Measurements from ENCODE around the gene ACTBL2.

The ACTBL2 gene

DNA sequence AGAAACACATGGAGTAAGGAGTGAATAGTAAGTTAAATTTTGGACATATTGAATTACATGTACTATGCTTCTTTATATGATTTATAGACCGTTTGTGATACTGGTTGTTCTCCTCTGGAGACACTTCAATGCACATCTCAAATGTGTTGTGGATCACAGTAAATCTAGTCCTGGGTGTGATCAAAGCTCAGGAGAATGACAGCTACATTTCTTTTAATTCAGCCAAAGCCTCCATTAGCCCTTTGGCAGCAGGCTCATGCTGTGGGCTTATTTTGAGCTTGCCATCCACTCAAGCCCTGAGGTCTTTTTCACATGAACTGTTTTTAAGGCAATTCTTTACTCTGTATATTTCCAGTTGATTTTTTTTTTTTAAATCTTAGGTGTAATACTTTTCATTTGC, 34.6 kb upstream of the ACTBL2 start:
- TF ChIP-seq FOXP2 (optimal IDR thresholded peaks at IDR 0.05; ENCODE audit: borderline replicate concordance, extremely low read depth, extremely low read length, insufficient read depth): no peak
- no peak for TF ChIP-seq POLR2AphosphoS5 (IDR thresholded peaks at IDR 0.05; ENCODE audit: low read depth, low read length)
- TF ChIP-seq SIN3A (IDR thresholded peaks at IDR 0.05; ENCODE audit: borderline replicate concordance, insufficient read depth, low read length): no peak
- TF ChIP-seq, protein P1, sequence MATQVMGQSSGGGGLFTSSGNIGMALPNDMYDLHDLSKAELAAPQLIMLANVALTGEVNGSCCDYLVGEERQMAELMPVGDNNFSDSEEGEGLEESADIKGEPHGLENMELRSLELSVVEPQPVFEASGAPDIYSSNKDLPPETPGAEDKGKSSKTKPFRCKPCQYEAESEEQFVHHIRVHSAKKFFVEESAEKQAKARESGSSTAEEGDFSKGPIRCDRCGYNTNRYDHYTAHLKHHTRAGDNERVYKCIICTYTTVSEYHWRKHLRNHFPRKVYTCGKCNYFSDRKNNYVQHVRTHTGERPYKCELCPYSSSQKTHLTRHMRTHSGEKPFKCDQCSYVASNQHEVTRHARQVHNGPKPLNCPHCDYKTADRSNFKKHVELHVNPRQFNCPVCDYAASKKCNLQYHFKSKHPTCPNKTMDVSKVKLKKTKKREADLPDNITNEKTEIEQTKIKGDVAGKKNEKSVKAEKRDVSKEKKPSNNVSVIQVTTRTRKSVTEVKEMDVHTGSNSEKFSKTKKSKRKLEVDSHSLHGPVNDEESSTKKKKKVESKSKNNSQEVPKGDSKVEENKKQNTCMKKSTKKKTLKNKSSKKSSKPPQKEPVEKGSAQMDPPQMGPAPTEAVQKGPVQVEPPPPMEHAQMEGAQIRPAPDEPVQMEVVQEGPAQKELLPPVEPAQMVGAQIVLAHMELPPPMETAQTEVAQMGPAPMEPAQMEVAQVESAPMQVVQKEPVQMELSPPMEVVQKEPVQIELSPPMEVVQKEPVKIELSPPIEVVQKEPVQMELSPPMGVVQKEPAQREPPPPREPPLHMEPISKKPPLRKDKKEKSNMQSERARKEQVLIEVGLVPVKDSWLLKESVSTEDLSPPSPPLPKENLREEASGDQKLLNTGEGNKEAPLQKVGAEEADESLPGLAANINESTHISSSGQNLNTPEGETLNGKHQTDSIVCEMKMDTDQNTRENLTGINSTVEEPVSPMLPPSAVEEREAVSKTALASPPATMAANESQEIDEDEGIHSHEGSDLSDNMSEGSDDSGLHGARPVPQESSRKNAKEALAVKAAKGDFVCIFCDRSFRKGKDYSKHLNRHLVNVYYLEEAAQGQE (IDR thresholded peaks at IDR 0.05; ENCODE audit: insufficient read depth in 1 of 2, low read depth in 2 of 2, low read length in 2 of 2): no peak
- no peak for TF ChIP-seq TAF1 (IDR thresholded peaks at IDR 0.05; ENCODE audit: borderline replicate concordance, insufficient read depth, low read length)

DNA sequence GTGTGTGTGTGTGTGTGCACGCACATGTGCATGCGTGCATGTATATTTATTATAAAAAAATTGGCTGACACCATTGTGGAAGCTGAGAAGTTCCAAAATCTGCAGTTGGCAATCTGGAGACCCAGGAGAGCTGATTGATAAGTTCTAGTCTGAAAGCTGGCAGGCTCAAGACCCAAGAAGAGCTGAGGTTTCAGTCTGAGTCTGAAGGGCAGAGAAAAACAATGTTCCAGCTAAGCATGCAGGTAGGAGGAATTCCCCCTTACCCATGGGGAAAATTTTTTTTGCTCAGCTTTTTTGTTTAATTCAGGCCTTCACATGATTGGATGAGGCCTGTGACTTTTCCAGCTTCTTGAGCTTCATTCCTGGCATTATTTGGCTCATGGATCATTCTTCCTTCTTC, 31.2 kb upstream of the ACTBL2 start:
- TF ChIP-seq TAF1 (IDR thresholded peaks at IDR 0.05; ENCODE audit: borderline replicate concordance, insufficient read depth, low read length): no peak
- TF ChIP-seq, protein P1 (IDR thresholded peaks at IDR 0.05; ENCODE audit: insufficient read depth in 1 of 2, low read depth in 2 of 2, low read length in 2 of 2): no peak
- TF ChIP-seq POLR2AphosphoS5 (IDR thresholded peaks at IDR 0.05; ENCODE audit: low read depth, low read length): no peak
- no peak for TF ChIP-seq FOXP2 (optimal IDR thresholded peaks at IDR 0.05; ENCODE audit: borderline replicate concordance, extremely low read depth, extremely low read length, insufficient read depth)
- TF ChIP-seq SIN3A (IDR thresholded peaks at IDR 0.05; ENCODE audit: borderline replicate concordance, insufficient read depth, low read length): no peak

- TF ChIP-seq, protein P1 (IDR thresholded peaks at IDR 0.05; ENCODE audit: insufficient read depth in 1 of 2, low read depth in 2 of 2, low read length in 2 of 2): no peak
- TF ChIP-seq FOXP2 (optimal IDR thresholded peaks at IDR 0.05; ENCODE audit: borderline replicate concordance, extremely low read depth, extremely low read length, insufficient read depth): no peak
- TF ChIP-seq POLR2AphosphoS5 (IDR thresholded peaks at IDR 0.05; ENCODE audit: low read depth, low read length): no peak
- no peak for TF ChIP-seq SIN3A (IDR thresholded peaks at IDR 0.05; ENCODE audit: borderline replicate concordance, insufficient read depth, low read length)
- TF ChIP-seq TAF1 (IDR thresholded peaks at IDR 0.05; ENCODE audit: borderline replicate concordance, insufficient read depth, low read length): no peak
These were observed 28.7 kb upstream of the ACTBL2 start for GRCh38 chr5:57511321-57511720.

DNA sequence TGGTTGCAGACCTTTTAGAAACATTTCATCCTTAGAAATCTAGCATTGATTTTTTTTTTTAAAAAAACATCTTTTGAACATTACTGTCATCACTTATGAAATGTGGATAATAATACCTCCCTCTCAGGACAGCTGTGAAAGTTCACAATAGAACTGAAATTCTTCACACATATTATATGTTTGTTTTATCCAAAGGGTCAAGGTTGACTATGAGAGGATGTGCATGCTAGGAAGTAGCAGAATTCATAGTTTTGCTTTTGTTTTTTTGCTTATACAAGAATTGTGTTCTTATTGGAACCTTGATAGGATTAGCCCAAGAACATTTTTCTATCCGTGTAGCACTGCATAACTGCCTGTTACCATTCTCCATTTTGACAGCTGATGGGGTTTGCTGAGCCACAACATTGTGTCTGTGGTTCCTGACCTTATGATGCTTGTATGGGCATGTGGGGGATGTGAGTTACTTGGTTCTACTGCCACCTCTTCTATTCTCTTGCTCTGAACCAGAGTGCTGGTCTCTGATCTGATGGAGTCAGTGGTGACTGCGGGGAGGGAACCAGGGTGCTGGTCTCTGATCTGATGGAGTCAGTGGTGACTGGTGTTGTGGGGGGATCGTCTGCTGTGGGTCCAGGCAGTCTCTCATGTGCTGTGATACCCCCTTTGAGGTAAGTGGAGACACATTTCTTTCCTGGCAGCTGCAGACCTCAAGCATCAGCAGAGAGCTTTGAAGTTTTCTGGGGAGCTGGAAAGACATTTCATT, 27.1 kb upstream of the ACTBL2 start:
- TF ChIP-seq, protein P1 (IDR thresholded peaks at IDR 0.05; ENCODE audit: insufficient read depth in 1 of 2, low read depth in 2 of 2, low read length in 2 of 2): no peak
- TF ChIP-seq FOXP2 (optimal IDR thresholded peaks at IDR 0.05; ENCODE audit: borderline replicate concordance, extremely low read depth, extremely low read length, insufficient read depth): no peak

DNA sequence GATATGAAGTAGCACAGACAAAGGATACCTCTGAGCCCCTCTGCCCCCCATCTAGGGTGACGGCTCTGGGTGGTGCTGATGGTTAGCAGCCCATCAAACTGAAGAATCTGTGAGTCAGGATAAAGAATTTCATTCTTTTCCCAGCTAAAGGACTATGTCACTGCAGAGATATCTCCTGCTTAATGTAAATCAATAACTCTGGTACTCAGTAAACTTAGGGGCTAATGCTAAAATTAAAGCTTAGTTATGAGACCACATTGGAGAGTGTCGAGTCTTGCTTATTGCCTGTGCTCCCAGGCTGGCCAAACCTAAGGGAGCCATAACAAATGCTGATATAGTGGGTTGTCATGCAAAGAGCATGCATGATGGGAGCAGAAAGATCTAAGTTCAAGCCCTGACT, 25.6 kb upstream of the ACTBL2 start:
- TF ChIP-seq POLR2AphosphoS5 (IDR thresholded peaks at IDR 0.05; ENCODE audit: low read depth, low read length) (no peak), FOXP2 (optimal IDR thresholded peaks at IDR 0.05; ENCODE audit: borderline replicate concordance, extremely low read depth, extremely low read length, insufficient read depth) (no peak), SIN3A (IDR thresholded peaks at IDR 0.05; ENCODE audit: borderline replicate concordance, insufficient read depth, low read length) (no peak), TAF1 (IDR thresholded peaks at IDR 0.05; ENCODE audit: borderline replicate concordance, insufficient read depth, low read length) (no peak)
- TF ChIP-seq, protein P1 (IDR thresholded peaks at IDR 0.05; ENCODE audit: insufficient read depth in 1 of 2, low read depth in 2 of 2, low read length in 2 of 2): no peak

Measured in PFSK-1 (cell line).